HepG2 (cell line): ENCODE data around the gene SH3GL1. TPM values are rescaled to one million over a fixed set of nuclear protein-coding genes. Genes with fewer than 3 reads are reported as not detected.

Source experiments
- ATAC-seq: fragments of 200-7000 bp; cut with Tn5 transposase; 3 replicates; pipeline ENCODE4 v1.9.1; 2020; ENCODE audit warnings: mild to moderate bottlenecking, moderate library complexity
- BruUV-seq: library from RNA; stranded (reverse); fragments of 400-500 nt; replicated peaks from 2 replicates; lab custom pipeline; 2021; lab: Mats Ljungman, UMichigan
- CTCF ChIA-PET: fragments of 300-600 bp; formaldehyde crosslinking; extraction: SDS; loops from one replicate; lab custom pipeline; 2021; ENCODE audit warnings: low total read pairs, inconsistent platforms, low intra/inter-chr PET ratio; lab: Yijun Ruan, JAX
- POLR2A ChIA-PET: fragments of 350-600 bp; sonication (Branson Sonifier 250); formaldehyde crosslinking; loops from one replicate; lab custom pipeline; 2020; ENCODE audit warnings: antibody characterized with exemption, inconsistent platforms; lab: Yijun Ruan, JAX
- DNase-seq: peaks from one replicate; pipeline ENCODE4 v3.0.0-alpha.2; 2015; ENCODE audit warnings: low spot score
- FAIRE-seq: peaks from 3 replicates; lab custom pipeline; 2011; peaks lifted over from hg19 to GRCh38; lab: Jason Lieb, UNC
- H2AFZ ChIP-seq: one replicate; pipeline ENCODE4 v1.6.1; 2011; ENCODE audit warnings: low read length, inconsistent platforms
- H3K27ac ChIP-seq: fragments of 300-600 bp; 3 replicates; pipeline ENCODE4 v1.8.0; 2011; ENCODE audit warnings: mixed run types, mild to moderate bottlenecking, mixed read lengths, low read length, inconsistent platforms; ENCODE audit not compliant: insufficient read depth; ENCODE audit errors: extremely low read length
- H3K27me3 ChIP-seq, 2 experiments: fragments of 200-600 bp in 1 of 2; 2 replicates in 1 of 2; 3 replicates in 1 of 2; pipeline versions ENCODE4 v1.6.0 to v1.8.0; 2011; ENCODE audit warnings: low read length in 2 of 2, mild to moderate bottlenecking in 2 of 2, moderate library complexity in 2 of 2, inconsistent platforms in 1 of 2; ENCODE audit not compliant: insufficient read depth in 2 of 2, control insufficient read depth in 1 of 2
- H3K36me3 ChIP-seq, 2 experiments: fragments of 200-600 bp in 1 of 2; replicated peaks in 1 of 2; 2 replicates in 1 of 2; 3 replicates in 1 of 2; pipeline versions ENCODE4 v1.5.1 to v1.8.0; 2011; ENCODE audit warnings: low read length in 2 of 2, inconsistent platforms in 1 of 2; ENCODE audit not compliant: insufficient read depth in 2 of 2, control insufficient read depth in 1 of 2
- H3K4me1 ChIP-seq: 2 replicates; pipeline ENCODE4 v1.5.1; 2012; ENCODE audit warnings: low read length, inconsistent platforms; ENCODE audit not compliant: insufficient read depth
- H3K4me2 ChIP-seq: 2 replicates; pipeline ENCODE4 v1.6.0; 2011; ENCODE audit warnings: low read depth, low read length, inconsistent platforms
- H3K4me3 ChIP-seq, 3 experiments: fragments of 200-600 bp in 1 of 3; sonication (generic), shearing (Covaris generic) in 1 of 3; replicated peaks in 1 of 3; 2 replicates each; pipeline ENCODE4 v1.5.1; 2011 to 2016; ENCODE audit warnings: low read length in 3 of 3, inconsistent platforms in 2 of 3, low read depth in 2 of 3, mild to moderate bottlenecking in 2 of 3, control low read depth in 1 of 3, mixed read lengths in 1 of 3; ENCODE audit not compliant: insufficient read depth in 1 of 3
- H3K79me2 ChIP-seq: one replicate; pipeline ENCODE4 v1.6.1; 2011; ENCODE audit warnings: low read length, inconsistent platforms; ENCODE audit not compliant: insufficient read depth
- H3K9ac ChIP-seq: 2 replicates; pipeline ENCODE4 v1.6.0; 2011; ENCODE audit warnings: mild to moderate bottlenecking, low read depth, low read length, inconsistent platforms; ENCODE audit not compliant: insufficient read depth
- H3K9me3 ChIP-seq: 2 replicates; pipeline ENCODE4 v1.5.1; 2012; ENCODE audit warnings: mild to moderate bottlenecking, low read length
- H4K20me1 ChIP-seq: 2 replicates; pipeline ENCODE4 v1.6.0; 2011; ENCODE audit warnings: inconsistent platforms, mild to moderate bottlenecking, low read length, moderate library complexity; ENCODE audit not compliant: insufficient read depth
- CC2D1A ChIP-seq: sonication (generic); formaldehyde crosslinking; IDR thresholded peaks from 2 replicates; pipeline ENCODE4 v1.8.1; 2023; ENCODE audit warnings: mild to moderate bottlenecking, missing genetic modification reagents
- GATAD1 ChIP-seq: IDR thresholded peaks from 2 replicates; pipeline ENCODE4 v1.6.1; 2016; ENCODE audit warnings: missing genetic modification reagents, missing compliant biosample characterization
- LRRFIP1 ChIP-seq: sonication (generic); formaldehyde crosslinking; conservative IDR thresholded peaks from 2 replicates; pipeline ENCODE4 v1.4.0; 2020; ENCODE audit warnings: missing genetic modification reagents
- XBP1 ChIP-seq: sonication (generic); formaldehyde crosslinking; IDR thresholded peaks from 2 replicates; pipeline ENCODE4 v1.5.0; 2020; ENCODE audit warnings: missing genetic modification reagents
- ZNF446 ChIP-seq: sonication (generic); formaldehyde crosslinking; IDR thresholded peaks from 2 replicates; pipeline ENCODE4 v1.5.0; 2020; ENCODE audit warnings: mild to moderate bottlenecking, missing genetic modification reagents
- ZNF496 ChIP-seq: sonication (generic); formaldehyde crosslinking; IDR thresholded peaks from 2 replicates; pipeline ENCODE4 v1.8.1; 2023; ENCODE audit warnings: mild to moderate bottlenecking, moderate library complexity, missing genetic modification reagents; ENCODE audit not compliant: insufficient replicate concordance
- WGBS: methylation state at CpG from one replicate; pipeline ENCODE4 v1.1.6; 2017; ENCODE audit warnings: low lambda C conversion rate; 5-methylcytosine and 5-hydroxymethylcytosine counted together
- in situ Hi-C: cut with HindIII; loops from 2 replicates; pipeline ENCODE4 v1.10.0; 2017; ENCODE audit warnings: low pct_unique_long_range_greater_than_20kb; ENCODE audit not compliant: extremely low pct_ligation_motif_present
- intact Hi-C: fragments of 100-400 bp; cut with micrococcal nuclease; formaldehyde crosslinking; loops from one replicate; pipeline ENCODE4 v1.10.0; 2022; ENCODE audit not compliant: unreplicated experiment
- polyA plus RNA-seq, 8 experiments: library from polyadenylated mRNA; depleted of rRNA in 3 of 8; stranded (reverse) in 7 of 8; unstranded in 1 of 8; fragments of >200 nt; fragmentation: Illumina TruSeq in 4 of 8; extraction: Trizol in 4 of 8; gene quantifications; 2 replicates each; pipeline versions ENCODE4 v1.2.1 to v1.2.3, GENCODE V29; 2011 to 2016; ENCODE audit warnings: low read depth in 4 of 8, missing spikeins in 1 of 8, mixed read lengths in 1 of 8; ENCODE audit not compliant: insufficient read depth in 1 of 8
- total RNA-seq, 5 experiments: library from RNA; depleted of rRNA; stranded (reverse); fragments of >200 nt; fragmentation: Illumina TruSeq; extraction: Trizol; gene quantifications; 2 replicates each; pipeline ENCODE4 v1.2.3, GENCODE V29; 2016; ENCODE audit warnings: low read depth in 1 of 5
- TF ChIP-seq, protein P1 (sequence below): sonication (generic); formaldehyde crosslinking; IDR thresholded peaks from 2 replicates; pipeline ENCODE4 v1.4.0; 2020; ENCODE audit warnings: missing genetic modification reagents, borderline replicate concordance

The SH3GL1 gene
- total and polyA plus RNA-seq, 2 of the 13 experiments (the other 11 are each of a cell fraction or from before 2014, with no cell fraction given): 33.0 to 45.1 TPM

DNA sequence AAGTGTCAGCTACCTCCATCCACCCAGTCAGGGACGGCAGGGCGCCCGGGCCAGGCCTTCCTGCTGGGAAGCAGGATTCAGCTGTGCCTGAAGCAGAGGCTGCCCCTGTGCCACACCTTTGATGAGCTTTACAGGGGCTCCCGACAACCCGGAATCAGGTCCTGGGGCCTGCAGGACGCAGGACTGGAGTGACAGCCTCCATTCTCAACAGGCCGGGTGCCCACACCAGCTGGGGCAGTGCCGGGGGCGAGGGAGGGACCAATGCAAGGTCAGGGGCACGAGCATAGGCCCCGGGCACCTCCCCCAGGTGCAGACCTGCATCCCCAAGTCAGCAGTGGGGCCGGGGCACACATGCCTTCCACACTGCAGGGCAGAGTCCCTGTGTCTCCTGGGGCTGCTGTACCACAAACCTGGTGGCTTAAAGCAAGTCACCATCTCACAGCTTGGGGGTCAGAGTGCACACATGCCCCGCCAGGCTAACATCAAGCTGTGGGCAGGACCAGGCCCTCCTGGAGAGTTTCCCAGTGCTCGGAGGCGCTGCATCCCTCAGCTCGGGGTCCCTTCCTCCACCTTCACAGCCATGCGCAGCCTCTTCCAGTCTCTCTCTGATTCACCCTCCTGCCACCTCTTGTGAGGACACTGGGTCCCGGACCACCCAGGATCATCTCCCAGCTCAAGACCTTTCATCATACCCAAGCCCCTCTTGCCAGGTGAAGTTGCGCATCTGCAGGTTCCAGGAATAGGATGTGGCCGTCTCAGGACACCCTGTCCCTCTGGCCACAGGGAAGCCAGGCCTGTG, 43.8 kb upstream of the SH3GL1 start (continued):
- TF ChIP-seq, protein P1, sequence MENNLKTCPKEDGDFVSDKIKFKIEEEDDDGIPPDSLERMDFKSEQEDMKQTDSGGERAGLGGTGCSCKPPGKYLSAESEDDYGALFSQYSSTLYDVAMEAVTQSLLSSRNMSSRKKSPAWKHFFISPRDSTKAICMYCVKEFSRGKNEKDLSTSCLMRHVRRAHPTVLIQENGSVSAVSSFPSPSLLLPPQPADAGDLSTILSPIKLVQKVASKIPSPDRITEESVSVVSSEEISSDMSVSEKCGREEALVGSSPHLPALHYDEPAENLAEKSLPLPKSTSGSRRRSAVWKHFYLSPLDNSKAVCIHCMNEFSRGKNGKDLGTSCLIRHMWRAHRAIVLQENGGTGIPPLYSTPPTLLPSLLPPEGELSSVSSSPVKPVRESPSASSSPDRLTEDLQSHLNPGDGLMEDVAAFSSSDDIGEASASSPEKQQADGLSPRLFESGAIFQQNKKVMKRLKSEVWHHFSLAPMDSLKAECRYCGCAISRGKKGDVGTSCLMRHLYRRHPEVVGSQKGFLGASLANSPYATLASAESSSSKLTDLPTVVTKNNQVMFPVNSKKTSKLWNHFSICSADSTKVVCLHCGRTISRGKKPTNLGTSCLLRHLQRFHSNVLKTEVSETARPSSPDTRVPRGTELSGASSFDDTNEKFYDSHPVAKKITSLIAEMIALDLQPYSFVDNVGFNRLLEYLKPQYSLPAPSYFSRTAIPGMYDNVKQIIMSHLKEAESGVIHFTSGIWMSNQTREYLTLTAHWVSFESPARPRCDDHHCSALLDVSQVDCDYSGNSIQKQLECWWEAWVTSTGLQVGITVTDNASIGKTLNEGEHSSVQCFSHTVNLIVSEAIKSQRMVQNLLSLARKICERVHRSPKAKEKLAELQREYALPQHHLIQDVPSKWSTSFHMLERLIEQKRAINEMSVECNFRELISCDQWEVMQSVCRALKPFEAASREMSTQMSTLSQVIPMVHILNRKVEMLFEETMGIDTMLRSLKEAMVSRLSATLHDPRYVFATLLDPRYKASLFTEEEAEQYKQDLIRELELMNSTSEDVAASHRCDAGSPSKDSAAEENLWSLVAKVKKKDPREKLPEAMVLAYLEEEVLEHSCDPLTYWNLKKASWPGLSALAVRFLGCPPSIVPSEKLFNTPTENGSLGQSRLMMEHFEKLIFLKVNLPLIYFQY (CRISPR knock-in tag): no peak

DNA sequence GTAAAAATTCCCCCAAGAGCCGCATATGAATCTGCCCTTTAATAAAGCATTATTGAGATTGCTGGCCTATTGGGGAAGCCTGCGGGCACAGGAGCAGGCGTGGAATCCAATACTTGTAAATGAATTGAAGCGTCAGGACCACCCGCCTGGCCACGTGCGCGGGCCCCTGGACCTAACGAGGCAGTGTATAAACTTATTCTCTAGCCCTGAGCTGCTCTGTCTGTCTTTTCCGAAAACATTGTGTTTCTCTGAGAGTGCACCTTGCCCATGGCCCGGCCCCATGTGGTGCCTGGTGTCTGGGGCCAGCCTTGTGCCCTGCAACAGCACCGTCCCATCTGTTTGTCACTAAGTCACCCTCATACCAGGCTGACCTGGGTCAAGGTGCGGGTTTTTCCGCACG, 42.8 kb upstream of the SH3GL1 start:
- POLR2A ChIA-PET: interaction anchor here (0.8 kb wide), 1 partner anchor 27 kb away, joined by 3 read pairs; no protein-coding TSS in a partner anchor
- no peaks in the 10 kb centered on the region for H3K79me2 ChIP-seq
- no peak for TF ChIP-seq ZNF496 (CRISPR knock-in tag)
- TF ChIP-seq LRRFIP1 (CRISPR knock-in tag): no peak
- TF ChIP-seq CC2D1A (CRISPR knock-in tag): no peak
- TF ChIP-seq ZNF446 (CRISPR knock-in tag): no peak
- no peak for TF ChIP-seq XBP1
- TF ChIP-seq GATAD1 (CRISPR knock-in tag): no peak
- TF ChIP-seq, all 625 proteins: peak for 0
- FAIRE-seq (no peak), DNase-seq (no peak), ATAC-seq (no peak)
- H3K9ac ChIP-seq: no peak overlapping the region
- in situ Hi-C loops (no loop called here), intact Hi-C loops (no loop called here)
- CTCF ChIA-PET: no interaction called here
- no peak overlapping the region for H2AFZ ChIP-seq
- no peak overlapping the region for H3K27ac ChIP-seq
- H3K4me1 ChIP-seq: no peaks in the 10 kb centered on the region
- H3K9me3 ChIP-seq: no peaks in the 10 kb centered on the region
- 88% methylated on average over 4 of the region's 15 CpGs for WGBS
- no peaks in the 10 kb centered on the region for H4K20me1 ChIP-seq
- H3K27me3 ChIP-seq: no peaks in the 10 kb centered on the region
- peaks cover 15 to 45% of the 10 kb centered on the region in 2 experiments; a peak in 4 of 5 replicates for H3K36me3 ChIP-seq
- BruUV-seq: TSS peak; percentile 39
- no peak overlapping the region for H3K4me3 ChIP-seq
- no peak overlapping the region for H3K4me2 ChIP-seq
